ENCODE measurements around the gene CDC20. TPM values are rescaled to one million over a fixed set of nuclear protein-coding genes. Genes with fewer than 3 reads are reported as not detected.
A peak's percentile ranks its signal among the peaks of the same experiment; 100 is the strongest.

CDC20 gene
- total and polyA plus RNA-seq, 2 experiments from 2014 or later = 207 to 252 TPM

- H3K36me3 Mint-ChIP-seq (ENCODE audit: low read depth) = no peaks in the 10 kb centered on the region
- H3K9me3 Mint-ChIP-seq = no peaks in the 10 kb centered on the region
- H3K27me3 Mint-ChIP-seq (ENCODE audit: insufficient read depth, low read depth, poor library complexity) = no peaks in the 10 kb centered on the region
- H3K4me3 ChIP-seq = peak overlapping the region; percentile 84
- peaks cover 20% of the 10 kb centered on the region for H3K4me1 ChIP-seq (ENCODE audit: insufficient read depth)
- TF ChIP-seq CREB1 (CRISPR knock-in tag; IDR thresholded peaks at IDR 0.05; ENCODE audit: low read depth) (peak; percentile 74), REST (IDR thresholded peaks at IDR 0.05; ENCODE audit: unreplicated experiment) (no peak), JUNB (IDR thresholded peaks at IDR 0.05; ENCODE audit: unreplicated experiment) (no peak), STAT1 (IDR thresholded peaks at IDR 0.05; ENCODE audit: unreplicated experiment) (no peak), NANOG (IDR thresholded peaks at IDR 0.05; ENCODE audit: borderline replicate concordance) (no peak), EZH2 (IDR thresholded peaks at IDR 0.05; ENCODE audit: low read depth, unreplicated experiment) (no peak), EZH2phosphoT487 (IDR thresholded peaks at IDR 0.05; ENCODE audit: unreplicated experiment) (no peak), CTCF (conservative IDR thresholded peaks at IDR 0.05; ENCODE audit: low read depth in 2 of 2) (no peak), POLR2AphosphoS5 (IDR thresholded peaks at IDR 0.05; ENCODE audit: low read depth) (peak; percentile 81), ETS1 (IDR thresholded peaks at IDR 0.05) (no peak)
- no peaks in the 10 kb centered on the region for H4K20me1 ChIP-seq (replicated peaks; ENCODE audit: insufficient read depth)
- peaks cover 18% of the 10 kb centered on the region for H3K27me3 ChIP-seq (ENCODE audit: insufficient read depth)
- no peaks in the 10 kb centered on the region for H3K9me2 ChIP-seq (ENCODE audit: insufficient read depth)
- H3K4me1 Mint-ChIP-seq = peaks cover 32% of the 10 kb centered on the region
- ATAC-seq (peak; percentile 86), DNase-seq (ENCODE audit: low spot score) (peak; percentile 96)
- peak overlapping the region; percentile 77 for H3K4me3 Mint-ChIP-seq
- no peaks in the 10 kb centered on the region for H3K79me2 ChIP-seq (replicated peaks; ENCODE audit: insufficient read depth)
- H3K27ac ChIP-seq (ENCODE audit: low read depth) = peak overlapping the region; percentile 94
- H3K4me2 ChIP-seq = peak overlapping the region; percentile 81
- peak overlapping the region; percentile 99 for H3K27ac Mint-ChIP-seq
- H3F3A ChIP-seq (replicated peaks; ENCODE audit: low read depth) = peaks cover 13% of the 10 kb centered on the region; the same call in 1 of the 2 replicates
- no peaks in the 10 kb centered on the region for H3K36me3 ChIP-seq (ENCODE audit: insufficient read depth)
- H2AFZ ChIP-seq = peak overlapping the region; percentile 85
Observed at GRCh38 chr1:43348809-43349593, 9.8 kb upstream of the CDC20 start.

Data from GM23338 (cell line).